Fibroblast of skin of right quadriceps (primary cell): ENCODE data around the gene USP3.
A peak's percentile ranks its signal among the peaks of the same experiment; 100 is the strongest.
"Not testable (repeated sequence)": the region's sequence is repeated elsewhere in the genome, so short reads cannot be mapped to it uniquely, and the experiment has no call there.

Experiments used
- DNase-seq: peaks from one replicate; pipeline ENCODE4 v3.0.0-alpha.2; 2013

Gene USP3

DNA sequence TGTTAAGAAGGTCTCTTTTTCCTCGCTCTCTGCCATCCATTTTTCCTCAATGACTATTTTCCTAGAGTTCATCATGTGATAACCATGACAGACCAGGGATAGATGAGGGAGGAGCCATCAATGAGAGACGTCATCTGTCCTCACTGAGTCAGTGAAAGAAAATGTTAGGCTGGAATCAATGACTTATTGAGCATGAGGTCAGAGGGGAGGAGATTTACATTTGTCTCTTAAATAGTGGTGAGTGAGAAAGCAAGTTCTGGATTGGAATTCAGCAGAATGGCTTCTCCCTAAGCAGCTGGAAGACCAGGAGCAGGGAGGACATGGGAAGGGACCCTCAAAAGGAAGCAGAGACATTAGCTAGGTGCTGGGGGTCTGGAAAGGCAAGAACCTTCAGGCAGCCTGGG is 28.2 kb upstream of the USP3 start:
- peak; percentile 97 for DNase-seq

- DNase-seq = no peak
These were observed 26.1 kb upstream of the USP3 start for GRCh38 chr15:63478243-63478642.

GRCh38 chr15:63480441-63480821 is 24.0 kb upstream of the USP3 start:
- no peak for DNase-seq

DNA sequence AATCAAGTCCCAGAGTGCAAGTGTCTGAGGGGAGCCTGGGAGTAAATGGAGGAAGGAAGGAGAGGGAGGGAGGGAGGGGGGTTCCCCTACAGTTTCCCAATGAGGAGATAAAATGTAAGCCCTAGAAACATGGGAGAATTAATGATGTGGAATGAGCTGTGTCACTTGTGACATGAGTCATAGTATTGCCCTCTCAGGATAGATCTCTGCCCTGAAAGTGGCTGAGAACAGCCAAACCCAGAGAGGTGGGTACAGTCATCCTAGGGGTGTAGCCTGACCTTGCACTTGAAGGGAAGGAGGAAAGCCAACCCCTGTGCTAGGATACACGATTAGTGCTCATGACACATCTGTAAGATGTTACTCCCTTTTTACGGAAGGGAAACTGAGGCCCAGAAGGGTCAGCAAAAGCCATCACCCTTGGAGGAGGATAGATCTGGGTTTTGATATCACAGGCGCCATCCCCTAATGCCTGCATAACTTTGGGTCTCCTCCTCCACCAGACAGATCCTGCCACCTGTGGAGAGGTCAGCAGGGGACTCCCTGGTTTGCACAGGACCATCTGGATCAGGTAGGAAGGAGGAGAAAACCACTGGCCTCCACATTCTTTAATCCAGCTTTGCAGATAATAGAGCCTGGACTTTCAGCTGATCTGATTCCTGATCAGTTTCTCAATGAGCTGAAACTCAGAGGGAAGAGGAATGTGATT is 23.1 kb upstream of the USP3 start:
- DNase-seq = no peak

DNA sequence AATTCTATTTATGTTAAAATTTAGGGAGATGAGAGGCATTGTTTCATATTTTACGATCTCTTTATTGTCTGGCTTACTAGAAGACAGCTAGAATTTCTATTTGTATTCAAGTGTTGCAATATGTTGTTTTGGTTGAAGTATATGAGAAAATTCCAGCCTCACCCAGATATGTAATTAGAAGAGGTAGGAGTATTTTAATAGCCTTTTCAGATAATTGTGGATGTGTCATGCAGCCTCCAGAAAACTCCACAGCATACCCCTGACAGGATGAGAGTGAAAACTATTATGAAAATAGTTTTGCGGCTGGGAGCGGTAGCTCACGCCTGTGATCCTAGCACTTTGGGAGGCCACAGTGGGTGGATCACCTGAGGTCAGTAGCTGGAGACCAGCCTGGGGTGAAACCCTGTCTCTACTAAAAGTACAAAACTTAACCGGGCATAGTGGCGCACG is 21.5 kb upstream of the USP3 start:
- no peak for DNase-seq

GRCh38 chr15:63483521-63484371 is 20.6 kb upstream of the USP3 start:
- no peak for DNase-seq

DNA sequence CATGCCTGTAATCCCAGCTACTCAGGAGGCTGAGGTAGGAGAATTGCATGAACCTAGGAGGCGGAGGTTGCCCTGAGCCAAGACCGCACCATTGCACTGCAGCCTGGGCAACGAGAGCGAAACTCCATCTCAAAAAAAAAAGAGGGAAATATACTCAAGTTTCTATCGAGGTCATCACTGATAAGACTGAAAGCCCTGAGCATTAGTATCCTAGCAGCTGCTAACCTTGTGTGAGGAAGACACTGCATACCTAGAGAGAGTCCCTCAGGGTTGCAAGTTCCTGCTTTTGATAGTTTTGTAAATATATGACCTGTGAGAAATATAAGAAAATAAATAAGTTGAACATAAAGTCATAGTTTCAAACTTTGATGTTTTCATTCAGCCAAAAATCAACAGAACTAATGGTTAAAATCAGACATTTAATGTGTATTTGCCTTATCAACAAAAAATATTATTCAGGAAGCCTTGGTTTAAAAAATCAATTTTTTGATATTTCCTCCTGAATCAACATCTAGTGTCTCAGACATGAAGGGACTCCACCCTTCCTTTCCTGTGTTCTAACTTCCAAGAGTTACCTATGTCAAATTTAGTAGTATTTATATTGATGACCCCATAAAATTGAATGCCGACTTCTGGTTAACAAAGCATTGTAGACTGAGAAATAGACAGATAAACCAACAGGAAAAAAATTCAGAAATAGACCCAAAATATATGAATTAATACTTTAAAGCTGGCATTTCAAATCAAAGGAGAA is 19.8 kb upstream of the USP3 start:
- no peak for DNase-seq

DNA sequence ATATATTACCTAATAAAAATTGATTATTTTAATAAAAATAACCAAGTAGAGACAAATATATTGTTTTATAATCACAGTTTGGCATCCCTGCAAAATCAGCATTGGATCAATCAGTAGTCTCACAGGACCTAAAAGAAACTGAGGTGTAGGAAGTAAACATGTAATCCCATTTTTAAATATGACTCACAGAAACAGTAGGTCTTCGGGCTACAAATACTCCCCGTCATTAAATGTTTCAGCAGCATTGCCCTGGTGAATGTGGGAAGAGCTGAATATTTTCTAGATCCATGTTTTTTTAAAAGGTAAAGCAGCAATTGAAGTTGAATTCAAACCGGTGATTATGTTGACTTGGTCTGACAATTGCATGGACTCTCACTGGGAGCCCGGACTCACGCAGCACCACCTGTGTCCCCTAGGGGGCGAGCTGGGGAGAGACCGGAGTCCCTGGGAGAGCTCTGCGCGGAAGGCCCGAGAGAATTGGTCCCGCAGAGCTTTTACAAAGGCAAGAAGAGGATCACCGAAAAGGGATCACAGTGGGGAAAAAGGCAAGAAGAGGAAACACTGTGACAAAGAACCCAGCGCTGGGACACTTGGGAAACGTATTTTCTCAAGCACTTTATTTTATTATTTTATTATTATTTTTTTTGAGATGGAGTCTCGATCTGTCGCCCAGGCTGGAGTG is 17.2 kb upstream of the USP3 start:
- DNase-seq = peak; percentile 70

DNA sequence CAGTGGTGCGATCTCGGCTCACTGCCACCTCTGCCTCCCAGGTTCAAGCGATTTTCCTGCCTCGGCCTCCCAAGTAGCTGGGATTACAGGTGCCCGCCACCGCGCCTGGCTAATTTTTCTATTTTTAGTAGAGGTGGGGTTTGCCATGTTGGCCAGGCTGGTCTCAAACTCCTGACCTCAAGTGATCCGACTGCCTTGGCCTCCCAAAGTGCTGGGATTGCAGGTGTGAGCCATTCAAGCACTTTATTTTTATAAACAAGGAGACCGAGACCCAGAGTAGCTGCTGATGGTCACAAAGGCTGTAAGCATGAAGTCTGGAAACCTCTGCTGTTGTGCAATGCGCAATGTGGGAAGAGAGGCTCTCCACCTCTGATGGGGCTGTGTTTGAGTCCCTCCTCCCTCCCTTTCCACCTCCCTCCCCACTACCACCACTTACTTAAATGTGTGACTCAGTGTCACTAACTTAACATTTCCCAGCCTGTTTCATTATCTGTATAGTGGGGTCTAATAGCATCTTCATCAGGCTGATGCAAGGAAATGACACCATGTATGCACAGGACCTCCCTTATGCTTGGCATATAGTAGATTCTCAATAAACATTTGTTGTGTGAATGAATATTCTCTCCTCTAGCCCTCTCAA is 16.5 kb upstream of the USP3 start:
- not testable (repeated sequence) for DNase-seq

- DNase-seq = no peak
These were observed 15.9 kb upstream of the USP3 start for GRCh38 chr15:63488398-63488960.

DNA sequence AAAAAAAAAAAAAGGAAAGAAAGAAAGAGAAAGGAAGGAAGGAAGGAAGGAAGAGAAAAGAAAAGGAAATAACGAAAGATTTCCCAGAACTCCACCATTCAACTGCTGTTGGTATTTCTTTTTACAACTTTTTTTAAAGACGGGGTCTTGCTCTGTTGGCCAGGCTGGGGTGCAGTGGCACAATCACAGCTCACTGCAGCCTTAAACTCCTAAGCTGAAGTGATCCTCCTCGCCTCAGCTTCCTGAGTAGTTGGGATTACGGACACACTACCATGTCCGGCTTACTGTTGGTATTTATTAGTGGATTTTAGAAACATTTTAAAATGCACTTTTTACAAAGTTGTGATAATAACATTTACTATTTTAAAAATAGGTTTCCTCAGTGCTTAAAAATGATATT is 15.0 kb upstream of the USP3 start:
- no peak for DNase-seq

DNA sequence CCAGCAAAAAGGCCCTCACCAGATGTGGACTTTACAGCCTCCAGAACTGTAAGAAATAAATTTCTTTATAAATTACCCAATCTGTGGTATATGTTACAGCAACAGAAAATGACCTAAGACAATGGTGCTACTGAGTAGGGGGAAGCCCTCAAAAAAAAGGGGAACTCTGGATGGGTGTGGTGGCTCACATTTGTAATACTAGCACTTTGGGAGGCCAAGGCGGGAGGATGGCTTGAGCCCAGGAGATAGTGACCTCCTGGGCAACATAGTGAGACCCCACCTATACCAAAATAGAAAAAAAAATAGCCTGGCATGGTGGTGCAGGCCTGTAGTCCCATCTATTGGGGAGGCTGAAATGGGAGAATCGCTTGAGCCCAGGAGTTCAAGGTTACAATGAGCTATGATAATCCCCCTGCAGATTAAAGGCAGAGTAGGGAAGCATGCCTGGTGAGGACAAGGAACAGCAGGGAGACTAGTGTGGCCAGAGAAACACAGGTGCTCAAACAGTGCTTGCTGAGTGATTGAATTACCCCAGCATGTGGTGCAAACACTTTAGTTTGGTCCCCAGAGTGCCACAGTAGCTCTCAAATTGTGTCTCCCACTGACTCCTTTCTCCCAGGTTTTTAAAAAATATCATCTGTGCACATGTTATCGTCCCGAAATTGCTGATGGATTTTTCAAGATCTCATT is 13.9 kb upstream of the USP3 start:
- DNase-seq = no peak

DNA sequence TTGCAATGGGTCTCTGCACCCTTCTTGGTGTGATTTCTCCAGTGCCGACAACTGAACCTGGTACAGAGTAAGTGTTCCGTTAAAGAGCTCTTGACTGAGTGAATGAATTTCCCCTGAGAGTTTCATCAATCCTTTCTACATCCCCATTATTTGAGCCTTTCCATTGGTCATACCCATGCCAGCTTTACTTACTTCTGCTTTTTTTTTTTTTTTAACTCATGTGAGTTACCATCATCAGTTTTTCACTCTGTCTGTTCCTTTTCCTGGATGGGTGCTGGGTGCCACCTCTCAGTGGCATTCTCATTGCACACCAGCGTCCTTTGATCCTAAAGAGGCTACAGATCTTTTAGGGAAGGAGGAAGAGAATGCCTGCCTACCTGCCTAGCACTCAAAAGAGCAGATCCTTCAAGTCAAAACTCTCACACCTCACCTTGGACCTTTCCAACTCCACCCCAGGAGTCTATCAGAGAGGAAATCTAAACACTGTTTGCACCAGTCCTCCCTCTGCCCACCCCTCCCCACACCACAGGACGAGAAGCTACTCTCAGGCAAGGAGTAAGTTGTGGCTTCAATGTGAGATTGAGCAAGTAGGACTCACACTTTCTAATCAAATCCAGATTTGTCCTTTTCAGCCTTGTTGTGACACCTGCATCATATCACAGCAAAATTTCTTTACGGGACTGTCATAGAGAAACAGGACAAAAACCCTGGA is 13.1 kb upstream of the USP3 start:
- peak; percentile 50 for DNase-seq

- peak; percentile 81 for DNase-seq
These were observed 12.4 kb upstream of the USP3 start for GRCh38 chr15:63491979-63492378.

DNA sequence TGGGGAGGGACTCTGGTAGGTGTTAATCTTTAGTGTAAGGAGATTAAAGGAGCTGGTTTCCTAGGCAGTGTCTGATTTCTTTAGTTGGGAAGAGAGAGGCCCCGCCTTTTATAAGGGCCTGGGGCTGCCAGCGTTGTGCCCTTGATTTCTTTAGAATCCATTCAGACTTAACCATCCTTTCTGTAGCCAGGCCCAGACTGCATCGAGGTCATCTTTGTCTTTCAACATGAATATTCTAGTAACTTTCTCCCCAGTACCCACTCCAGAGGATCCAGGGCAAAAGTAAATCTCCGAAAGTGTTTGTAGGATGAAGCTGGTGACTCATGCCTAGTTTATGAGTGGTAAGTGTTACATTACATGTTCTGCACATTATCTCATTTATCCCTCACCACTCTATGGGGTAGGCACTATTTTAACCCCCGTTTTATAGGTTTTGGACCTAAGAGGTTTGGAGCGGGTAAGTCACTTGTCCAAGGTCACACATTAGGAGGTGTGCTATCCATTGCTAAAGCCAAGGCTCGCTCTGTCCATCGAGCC is 11.8 kb upstream of the USP3 start:
- peak; percentile 70 for DNase-seq

DNA sequence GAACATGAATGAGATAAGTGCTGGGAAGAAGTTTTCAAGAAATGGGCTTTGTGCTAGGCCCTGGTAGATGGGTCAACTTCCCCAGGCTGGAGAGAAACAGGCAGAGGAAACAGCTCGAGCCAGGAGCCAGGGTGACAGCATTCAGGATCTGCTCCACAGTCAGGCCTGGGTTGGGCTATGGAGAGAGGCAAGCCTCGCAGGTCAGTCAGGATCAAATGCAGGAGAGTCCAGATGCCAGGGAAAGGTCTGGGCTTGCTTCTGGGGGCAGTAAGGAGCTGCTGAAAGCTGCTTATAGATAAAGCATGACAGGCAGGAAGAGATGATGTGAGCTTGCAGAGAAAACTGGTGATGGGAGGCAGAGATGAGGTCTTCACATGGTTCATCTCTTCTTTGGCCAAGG is 11.0 kb upstream of the USP3 start:
- DNase-seq = no peak

GRCh38 chr15:63494408-63494807 is 10.0 kb upstream of the USP3 start:
- no peak for DNase-seq

GRCh38 chr15:63495343-63495742 is 9.1 kb upstream of the USP3 start:
- DNase-seq = no peak

DNA sequence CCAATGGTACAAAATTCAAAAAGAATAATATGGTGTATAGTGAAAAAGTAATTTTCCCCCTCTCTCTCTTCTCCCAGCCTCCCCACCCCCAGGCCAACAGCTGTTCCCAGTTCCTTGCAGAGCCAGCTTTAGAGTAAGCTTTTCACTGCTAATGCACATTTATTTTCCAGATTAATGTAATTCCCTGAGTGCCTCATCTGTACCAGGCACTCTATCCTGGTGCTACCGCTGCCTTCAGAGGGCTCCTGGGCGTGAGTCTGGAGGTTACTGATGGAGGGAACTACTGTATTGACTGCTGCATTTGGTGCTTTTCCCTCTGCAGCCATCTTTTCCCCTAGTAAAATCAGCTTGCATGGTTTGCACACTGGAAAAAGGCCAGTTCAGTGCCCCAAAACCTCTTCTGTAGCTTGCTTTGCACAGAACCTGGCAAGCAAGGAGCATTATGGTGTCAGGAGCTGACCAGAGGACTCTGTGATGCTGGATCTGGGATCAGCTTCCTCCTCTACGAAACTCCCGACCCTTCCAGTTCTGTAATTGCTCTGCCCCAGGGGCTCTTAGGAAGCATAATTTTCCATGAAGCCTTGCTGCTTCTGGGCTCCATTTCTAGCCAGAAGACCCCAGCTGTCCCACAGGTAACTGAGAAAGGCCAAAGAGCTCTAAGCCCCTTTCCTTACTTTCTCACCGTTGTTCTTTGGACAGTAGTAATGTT is 8.5 kb upstream of the USP3 start:
- DNase-seq = no peak
